ENCODE measurements around the gene TPP1.

DNA sequence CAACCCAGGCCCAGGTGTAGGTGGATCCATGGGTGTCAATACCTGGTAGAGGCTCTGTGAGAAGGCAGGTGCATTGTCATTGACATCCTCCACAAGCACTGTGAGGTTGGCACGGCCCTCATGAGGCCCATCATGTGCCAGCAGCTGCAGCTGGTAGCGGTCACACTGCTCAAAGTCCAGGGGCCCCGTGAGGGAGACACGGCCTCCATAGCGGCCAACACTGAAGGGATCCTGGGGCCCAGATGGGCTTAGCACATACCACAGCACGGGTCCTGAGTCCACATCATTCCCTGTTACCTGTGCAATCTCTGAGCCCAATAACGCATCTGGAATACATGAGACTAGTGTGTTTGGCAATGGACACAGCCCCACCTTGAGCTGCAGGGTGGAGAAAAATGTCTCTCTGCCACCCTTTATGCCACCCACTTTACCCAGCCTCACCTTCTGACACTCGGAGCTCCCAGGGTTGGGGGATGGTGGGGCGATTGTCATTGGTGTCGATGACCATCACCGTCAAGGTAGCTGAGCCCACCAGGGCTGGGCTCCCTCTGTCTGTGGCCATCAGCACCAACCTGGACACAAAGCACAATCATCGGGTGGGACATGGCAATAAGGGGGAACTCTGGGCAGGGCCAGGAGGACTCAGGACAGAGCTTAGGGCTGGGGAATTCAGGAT, 6.1 kb upstream of the TPP1 start:
- no peak for TF ChIP-seq EP300 (IDR thresholded peaks at IDR 0.05)
- TF ChIP-seq CTCF (IDR thresholded peaks at IDR 0.05) = no peak
